ENCODE data around the gene TULP3.
A peak's percentile ranks its signal among the peaks of the same experiment; 100 is the strongest.
"Not testable (repeated sequence)": the region's sequence is repeated elsewhere in the genome, so short reads cannot be mapped to it uniquely, and the experiment has no call there.

Gene TULP3, protein sequence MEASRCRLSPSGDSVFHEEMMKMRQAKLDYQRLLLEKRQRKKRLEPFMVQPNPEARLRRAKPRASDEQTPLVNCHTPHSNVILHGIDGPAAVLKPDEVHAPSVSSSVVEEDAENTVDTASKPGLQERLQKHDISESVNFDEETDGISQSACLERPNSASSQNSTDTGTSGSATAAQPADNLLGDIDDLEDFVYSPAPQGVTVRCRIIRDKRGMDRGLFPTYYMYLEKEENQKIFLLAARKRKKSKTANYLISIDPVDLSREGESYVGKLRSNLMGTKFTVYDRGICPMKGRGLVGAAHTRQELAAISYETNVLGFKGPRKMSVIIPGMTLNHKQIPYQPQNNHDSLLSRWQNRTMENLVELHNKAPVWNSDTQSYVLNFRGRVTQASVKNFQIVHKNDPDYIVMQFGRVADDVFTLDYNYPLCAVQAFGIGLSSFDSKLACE

GRCh38 chr12:2890388-2891239 lies at the start of gene TULP3:
TSS of gene TULP3 (plus strand) at chr12:2890891. CDS start at chr12:2890948, 57 bp downstream.
- peak; percentile 98 for DNase-seq

- DNase-seq = no peak
Observed at GRCh38 chr12:2841056-2841650, 49.5 kb upstream of the TULP3 start.

GRCh38 chr12:2842948-2843347 lies 47.7 kb upstream of the TULP3 start:
- no peak for DNase-seq

GRCh38 chr12:2844786-2845185 lies 45.9 kb upstream of the TULP3 start:
- no peak for DNase-seq

GRCh38 chr12:2845280-2845679 lies 45.4 kb upstream of the TULP3 start:
- DNase-seq = no peak

DNA sequence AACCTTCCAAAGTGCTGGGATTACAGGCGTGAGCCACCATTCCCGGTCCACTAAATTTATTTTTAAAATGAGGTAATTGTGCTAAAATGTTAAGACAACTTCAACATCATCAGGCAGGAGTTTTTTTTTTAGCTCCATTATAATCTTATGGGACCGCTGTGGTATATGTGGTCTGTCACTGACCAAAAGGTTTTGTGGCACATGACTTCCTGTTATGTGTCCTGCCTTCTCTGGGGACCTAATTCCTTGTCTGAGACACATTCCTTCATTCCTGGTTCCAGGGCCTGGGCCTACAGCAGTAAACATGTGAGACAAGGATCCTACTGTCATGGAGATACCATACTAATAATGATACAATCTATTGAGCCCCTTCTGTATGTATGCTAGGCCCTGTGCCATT lies 38.8 kb upstream of the TULP3 start:
- no peak for DNase-seq

DNA sequence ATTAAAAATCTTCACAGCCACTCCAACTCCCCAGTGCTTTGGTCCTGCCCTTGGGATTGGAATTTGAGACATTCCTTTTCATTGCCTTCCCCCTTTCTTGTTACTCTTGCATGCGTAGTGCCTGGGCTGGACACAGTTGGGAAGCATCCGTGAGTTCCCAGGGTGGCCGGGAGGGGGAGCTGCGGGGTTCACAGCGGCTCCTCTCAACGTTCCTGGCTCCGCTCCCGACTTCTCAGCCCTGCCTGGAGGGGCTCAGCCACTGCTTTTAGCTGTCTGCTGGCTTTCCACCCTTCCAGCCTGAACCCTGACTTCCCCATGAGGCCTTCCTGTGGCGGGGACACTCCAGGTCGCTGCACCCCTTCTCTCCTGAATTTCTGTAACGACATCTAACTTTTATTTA lies 37.1 kb upstream of the TULP3 start:
- peak; percentile 46 for DNase-seq

DNA sequence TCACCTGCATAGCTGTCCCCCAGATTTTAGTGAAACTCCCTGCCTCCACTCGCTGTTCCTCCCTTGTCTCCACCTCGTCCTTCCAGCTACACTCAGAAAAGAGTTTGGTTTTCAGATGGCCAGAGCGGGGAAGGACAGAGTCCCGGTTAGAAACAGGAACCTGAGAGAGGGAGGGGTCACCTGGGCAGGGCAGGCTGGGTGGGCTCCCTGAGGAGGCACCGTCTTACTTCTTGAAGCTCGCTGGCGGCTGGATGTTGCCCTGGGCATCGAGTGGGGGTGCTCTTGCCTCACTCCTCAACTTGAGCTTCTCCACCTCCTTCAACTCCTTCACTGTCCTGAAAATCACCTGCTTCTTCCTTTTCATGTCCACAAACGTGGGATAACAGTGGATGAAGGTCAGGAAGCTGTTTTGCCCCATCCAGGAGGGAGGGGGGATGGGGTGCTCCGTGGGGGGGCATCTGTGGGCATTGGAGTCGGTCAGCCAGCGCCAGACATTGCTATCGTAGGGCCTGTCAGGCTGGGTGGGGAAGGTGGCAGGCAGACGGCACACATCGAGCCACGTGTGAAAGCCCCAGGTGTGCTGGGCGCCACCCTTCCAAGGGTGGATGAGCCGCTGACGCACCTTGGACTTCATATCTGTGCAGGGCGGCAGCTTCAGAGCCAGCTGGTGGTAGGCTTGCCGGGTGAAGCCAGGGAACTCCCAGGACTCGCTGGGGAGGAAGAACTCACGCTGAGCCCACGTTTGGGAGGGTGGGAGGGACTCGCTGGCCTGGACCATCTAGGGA lies 35.8 kb upstream of the TULP3 start:
- DNase-seq = no peak

- no peak for DNase-seq
Observed at GRCh38 chr12:2855546-2855945, 35.1 kb upstream of the TULP3 start.

- DNase-seq = no peak
Observed at GRCh38 chr12:2856051-2856450, 34.6 kb upstream of the TULP3 start.

DNA sequence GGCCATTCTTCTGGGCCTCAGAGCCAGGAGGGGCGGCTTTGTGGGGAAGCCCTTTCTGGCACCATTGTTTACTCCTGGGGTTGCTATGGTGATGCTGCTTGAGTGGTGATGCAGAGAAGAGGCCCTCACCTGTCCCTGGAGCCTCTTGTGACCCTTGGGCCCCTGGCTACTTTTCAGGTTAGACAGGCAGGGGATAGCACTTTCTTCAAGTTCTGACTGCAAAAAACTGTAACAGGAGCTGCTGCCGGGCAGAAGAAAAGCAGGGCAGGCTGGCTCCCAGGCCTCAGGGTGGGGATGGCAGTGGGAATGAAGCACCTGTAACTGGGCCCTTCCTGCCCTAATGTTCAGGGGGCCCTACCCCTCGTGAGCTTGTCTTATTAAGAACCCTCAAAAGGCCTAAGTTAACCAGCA lies 33.7 kb upstream of the TULP3 start, which contains the start of gene TEX52:
TSS of gene TEX52 (minus strand) at position 19 of the 411 bp plus-strand sequence. CDS start at position 6, 13 bp downstream.
- no peak for DNase-seq

DNA sequence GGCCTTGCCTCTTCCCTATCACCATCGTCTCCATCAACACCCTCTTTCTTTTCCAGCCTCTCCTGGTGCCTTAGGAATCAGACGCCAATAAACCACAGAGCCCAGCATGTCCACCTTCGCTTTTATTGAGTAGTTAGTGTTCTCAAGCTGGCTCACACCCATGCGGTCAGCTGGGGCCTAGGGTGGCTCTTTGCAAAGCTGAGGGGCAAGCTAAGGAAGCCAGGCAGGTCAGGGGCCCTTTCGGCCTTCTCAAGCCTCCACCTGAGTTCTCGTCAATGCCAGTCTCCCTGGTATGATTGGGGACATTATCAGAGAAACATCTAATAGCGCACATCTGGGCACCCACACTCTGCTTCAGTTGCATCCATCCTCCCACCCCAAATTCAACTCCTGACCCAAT lies 33.1 kb upstream of the TULP3 start:
- no peak for DNase-seq

DNA sequence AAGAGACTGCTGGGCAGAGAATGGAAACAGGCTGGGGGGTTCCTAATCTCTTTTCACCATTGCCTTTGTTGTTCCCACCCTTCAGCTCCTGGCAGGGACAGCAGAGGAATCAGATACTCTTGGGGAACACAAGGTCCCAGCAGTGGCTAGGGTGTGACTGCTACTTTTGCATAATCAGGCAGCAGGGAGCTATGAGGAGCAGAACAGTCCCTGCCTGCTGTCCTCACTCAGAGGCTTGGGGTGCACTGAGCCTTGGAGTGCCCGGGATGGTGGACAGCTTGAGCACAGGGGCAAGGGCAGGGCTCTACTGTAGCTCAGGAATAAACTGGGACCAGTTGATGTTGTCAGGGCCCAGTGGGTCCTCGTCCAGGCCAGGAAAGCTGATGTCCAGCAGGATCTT lies 32.4 kb upstream of the TULP3 start:
- DNase-seq = no peak

- no peak for DNase-seq
Observed at GRCh38 chr12:2858944-2859421, 31.7 kb upstream of the TULP3 start.

GRCh38 chr12:2860170-2860569 lies 30.5 kb upstream of the TULP3 start:
- no peak for DNase-seq

- DNase-seq = no peak
Observed at GRCh38 chr12:2862876-2863275, 27.8 kb upstream of the TULP3 start.

GRCh38 chr12:2863402-2863801 lies 27.3 kb upstream of the TULP3 start:
- DNase-seq = not testable (repeated sequence)

GRCh38 chr12:2864198-2864597 lies 26.5 kb upstream of the TULP3 start:
- no peak for DNase-seq

DNA sequence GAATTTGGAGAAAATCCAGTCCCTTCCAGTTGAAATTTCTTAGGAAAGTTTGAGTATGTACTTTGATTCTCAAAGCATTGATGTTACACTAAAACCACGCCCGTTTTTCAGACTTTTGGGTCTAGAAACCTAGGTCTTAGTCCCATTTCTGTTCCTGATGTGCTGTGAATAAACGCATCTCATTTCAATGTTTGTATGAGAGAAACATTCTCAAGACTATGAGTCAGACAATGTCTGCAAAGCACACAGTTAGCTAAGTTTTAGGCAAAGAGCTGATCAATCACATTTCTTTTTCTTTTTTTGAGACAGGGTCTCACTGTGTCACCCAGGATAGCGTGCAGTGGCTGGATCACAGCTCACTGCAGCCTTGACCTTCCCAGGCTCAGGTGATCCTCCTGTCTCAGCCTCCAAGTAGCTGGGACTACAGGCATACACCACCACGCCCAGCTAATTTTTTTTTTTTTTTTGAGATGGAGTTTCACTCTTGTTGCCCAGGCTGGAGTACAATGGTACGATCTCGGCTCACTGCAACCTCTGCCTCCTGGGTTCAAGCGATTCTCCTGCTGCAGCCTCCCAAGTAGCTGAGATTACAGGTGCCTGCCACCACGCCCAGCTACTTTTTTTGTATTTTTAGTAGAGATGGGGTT lies 21.6 kb upstream of the TULP3 start:
- not testable (repeated sequence) for DNase-seq

GRCh38 chr12:2876431-2877046 lies 14.2 kb upstream of the TULP3 start:
- peak; percentile 51 for DNase-seq

All from activated CD4-positive, alpha-beta T cell treated with anti-CD3 and anti-CD28 coated beads, Interleukin-2, Interleukin-6, amounts not matched to agents 100 ng/mL and 50 ng/mL, durations not matched to agents 16 hours and 8 hours (primary cell).